GM23338 (cell line): ENCODE results near the gene CAMP. TPM values are rescaled to one million over a fixed set of nuclear protein-coding genes. Genes with fewer than 3 reads are reported as not detected.

ENCODE experiments used
- ATAC-seq: fragments of 200-7000 bp; cut with Tn5 transposase; 3 replicates; pipeline ENCODE4 v1.9.1; 2020
- DNase-seq: peaks from one replicate; pipeline ENCODE4 v3.0.0-alpha.2; 2015; ENCODE audit warnings: low spot score
- H2AFZ ChIP-seq: fragments of 200-600 bp; sonication (generic); 2 replicates; pipeline ENCODE4 v1.8.0; 2016; ENCODE audit warnings: antibody characterized with exemption, mild to moderate bottlenecking, moderate library complexity
- H3F3A ChIP-seq: fragments of 200-600 bp; sonication (generic); replicated peaks from 2 replicates; pipeline ENCODE4 v1.8.0; 2017; ENCODE audit warnings: antibody characterized with exemption, mixed run types, low read depth
- H3K27ac ChIP-seq: fragments of 200-600 bp; sonication (generic); 2 replicates; pipeline ENCODE4 v1.6.1; 2016; ENCODE audit warnings: low read depth
- H3K27me3 ChIP-seq: fragments of 200-600 bp; sonication (generic); 2 replicates; pipeline ENCODE4 v1.8.0; 2016; ENCODE audit warnings: mild to moderate bottlenecking, mixed run types, moderate library complexity; ENCODE audit not compliant: insufficient read depth
- H3K36me3 ChIP-seq: fragments of 200-600 bp; sonication (generic); 2 replicates; pipeline ENCODE4 v1.8.0; 2016; ENCODE audit warnings: mild to moderate bottlenecking; ENCODE audit not compliant: insufficient read depth
- H3K4me1 ChIP-seq: fragments of 200-600 bp; sonication (generic); 2 replicates; pipeline ENCODE4 v1.8.0; 2016; ENCODE audit warnings: mild to moderate bottlenecking, moderate library complexity; ENCODE audit not compliant: insufficient read depth
- H3K4me2 ChIP-seq: fragments of 200-600 bp; sonication (generic); 2 replicates; pipeline ENCODE4 v1.7.1; 2017; ENCODE audit warnings: mixed run types
- H3K4me3 ChIP-seq: fragments of 200-600 bp; sonication (generic); 2 replicates; pipeline ENCODE4 v1.6.1; 2016; ENCODE audit warnings: mixed run types
- H3K79me2 ChIP-seq: fragments of 200-600 bp; sonication (generic); replicated peaks from 2 replicates; pipeline ENCODE4 v1.8.0; 2017; ENCODE audit warnings: mild to moderate bottlenecking; ENCODE audit not compliant: insufficient read depth
- H3K9me2 ChIP-seq: fragments of 200-600 bp; sonication (generic); 2 replicates; pipeline ENCODE4 v1.8.0; 2017; ENCODE audit not compliant: insufficient read depth
- H4K20me1 ChIP-seq: fragments of 200-600 bp; sonication (generic); replicated peaks from 2 replicates; pipeline ENCODE4 v1.8.0; 2017; ENCODE audit warnings: mild to moderate bottlenecking; ENCODE audit not compliant: insufficient read depth
- H3K27ac Mint-ChIP-seq: 2 replicates; pipeline ENCODE4 v1.8.0; 2020; ENCODE audit warnings: inconsistent platforms, mild to moderate bottlenecking, moderate library complexity, mixed read lengths
- H3K27me3 Mint-ChIP-seq: 3 replicates; pipeline ENCODE4 v1.8.0; 2022; ENCODE audit warnings: low read depth, mild to moderate bottlenecking, moderate library complexity, mixed read lengths, inconsistent platforms; ENCODE audit not compliant: insufficient read depth, poor library complexity
- H3K36me3 Mint-ChIP-seq: 3 replicates; pipeline ENCODE4 v1.8.0; 2021; ENCODE audit warnings: low read depth, mild to moderate bottlenecking, inconsistent platforms, moderate library complexity, mixed read lengths
- H3K4me1 Mint-ChIP-seq: 3 replicates; pipeline ENCODE4 v1.8.0; 2020; ENCODE audit warnings: mild to moderate bottlenecking, inconsistent platforms, mixed read lengths
- H3K4me3 Mint-ChIP-seq: 3 replicates; pipeline ENCODE4 v1.8.0; 2021; ENCODE audit warnings: moderate library complexity, mild to moderate bottlenecking, inconsistent platforms, mixed read lengths
- H3K9me3 Mint-ChIP-seq: 3 replicates; pipeline ENCODE4 v1.8.0; 2020; ENCODE audit warnings: moderate library complexity, mild to moderate bottlenecking, inconsistent platforms, mixed read lengths
- CREB1 ChIP-seq: fragments of 250-450 bp; sonication (Bioruptor Pico); IDR thresholded peaks from 2 replicates; pipeline ENCODE4 v1.5.0; 2020; ENCODE audit warnings: low read depth, mild to moderate bottlenecking, moderate library complexity
- ETS1 ChIP-seq: IDR thresholded peaks from 2 replicates; pipeline ENCODE4 v1.6.1; 2016; ENCODE audit warnings: antibody characterized with exemption
- EZH2phosphoT487 ChIP-seq: fragments of 200-600 bp; sonication (generic); IDR thresholded peaks from one replicate; pipeline ENCODE4 v1.8.1; 2018; ENCODE audit warnings: antibody characterized with exemption; ENCODE audit not compliant: unreplicated experiment
- NANOG ChIP-seq: IDR thresholded peaks from 2 replicates; pipeline ENCODE4 v1.6.1; 2016; ENCODE audit warnings: antibody characterized with exemption, borderline replicate concordance
- POLR2AphosphoS5 ChIP-seq: IDR thresholded peaks from 2 replicates; pipeline ENCODE4 v1.6.1; 2016; ENCODE audit warnings: antibody characterized with exemption, low read depth
- ZNF462 ChIP-seq: fragments of 250-450 bp; sonication (Bioruptor Pico); IDR thresholded peaks from 2 replicates; pipeline ENCODE4 v1.5.0; 2020; ENCODE audit warnings: mild to moderate bottlenecking, moderate library complexity
- polyA plus RNA-seq: library from polyadenylated mRNA; unstranded; fragments of >200 nt; fragmentation: Nextera tagmentation; extraction: Ambion mirVana; gene quantifications from 2 replicates; pipeline ENCODE4 v1.2.1, GENCODE V29; 2016
- total RNA-seq: library from RNA; depleted of rRNA; stranded (reverse); fragments of >200 nt; shearing (Covaris generic); gene quantifications from 2 replicates; pipeline ENCODE4 v1.2.3, GENCODE V29; 2014

CAMP gene
- total and polyA plus RNA-seq, 2 experiments from 2014 or later, result not detected

GRCh38 chr3:48215466-48215865 lies 7.8 kb upstream of the CAMP start:
- Histone ChIP-seq H3K36me3 (no peaks in the 10 kb centered on the region), H3K27me3 (no peaks in the 10 kb centered on the region), H3K79me2 (no peaks in the 10 kb centered on the region), H3K4me2 (no peak overlapping the region), H3F3A (no peaks in the 10 kb centered on the region), H3K4me3 (no peak overlapping the region), H3K27ac (no peak overlapping the region), H4K20me1 (no peaks in the 10 kb centered on the region), H2AFZ (no peak overlapping the region), H3K9me2 (no peaks in the 10 kb centered on the region), H3K4me1 (no peaks in the 10 kb centered on the region)
- no peak for ATAC-seq
- no peak for DNase-seq
- H3K36me3 Mint-ChIP-seq, result no peaks in the 10 kb centered on the region
- no peak overlapping the region for H3K4me3 Mint-ChIP-seq
- peaks cover 5% of the 10 kb centered on the region for H3K27me3 Mint-ChIP-seq
- no peak for TF ChIP-seq CREB1
- no peak for TF ChIP-seq ZNF462 (CRISPR knock-in tag)
- no peak for TF ChIP-seq EZH2phosphoT487
- TF ChIP-seq POLR2AphosphoS5, result no peak
- peaks cover 4% of the 10 kb centered on the region; the same call in 1 of the 3 replicates for H3K9me3 Mint-ChIP-seq
- no peaks in the 10 kb centered on the region; the same call in 2 of the 3 replicates for H3K4me1 Mint-ChIP-seq
- no peak overlapping the region for H3K27ac Mint-ChIP-seq

- peaks cover 5% of the 10 kb centered on the region for H3K27me3 Mint-ChIP-seq
- no peak overlapping the region for H3K27ac Mint-ChIP-seq
- TF ChIP-seq EZH2phosphoT487, result no peak
- no peak for TF ChIP-seq NANOG
- no peak for TF ChIP-seq CREB1
- no peak for TF ChIP-seq ETS1
- H3K4me2 ChIP-seq, result no peak overlapping the region
- DNase-seq (no peak), ATAC-seq (no peak)
- H3K27me3 ChIP-seq, result no peaks in the 10 kb centered on the region
- no peak overlapping the region for H3K4me3 ChIP-seq
- H3K4me1 ChIP-seq, result no peaks in the 10 kb centered on the region
- H3K4me1 Mint-ChIP-seq, result no peaks in the 10 kb centered on the region; the same call in 2 of the 3 replicates
- no peaks in the 10 kb centered on the region for H3F3A ChIP-seq
- H3K36me3 Mint-ChIP-seq, result no peaks in the 10 kb centered on the region
- no peaks in the 10 kb centered on the region for H3K36me3 ChIP-seq
- peaks cover 4% of the 10 kb centered on the region; the same call in 1 of the 3 replicates for H3K9me3 Mint-ChIP-seq
- H3K4me3 Mint-ChIP-seq, result no peak overlapping the region
- H3K79me2 ChIP-seq, result no peaks in the 10 kb centered on the region
- H3K9me2 ChIP-seq, result no peaks in the 10 kb centered on the region
- H4K20me1 ChIP-seq, result no peaks in the 10 kb centered on the region
- no peak overlapping the region for H3K27ac ChIP-seq
- no peak overlapping the region for H2AFZ ChIP-seq
Observed at GRCh38 chr3:48215876-48216275, 7.4 kb upstream of the CAMP start.
